ENCODE results near the gene SMIM8.
"Not testable (repeated sequence)": the region's sequence is repeated elsewhere in the genome, so short reads cannot be mapped to it uniquely, and the experiment has no call there.

The SMIM8 gene

DNA sequence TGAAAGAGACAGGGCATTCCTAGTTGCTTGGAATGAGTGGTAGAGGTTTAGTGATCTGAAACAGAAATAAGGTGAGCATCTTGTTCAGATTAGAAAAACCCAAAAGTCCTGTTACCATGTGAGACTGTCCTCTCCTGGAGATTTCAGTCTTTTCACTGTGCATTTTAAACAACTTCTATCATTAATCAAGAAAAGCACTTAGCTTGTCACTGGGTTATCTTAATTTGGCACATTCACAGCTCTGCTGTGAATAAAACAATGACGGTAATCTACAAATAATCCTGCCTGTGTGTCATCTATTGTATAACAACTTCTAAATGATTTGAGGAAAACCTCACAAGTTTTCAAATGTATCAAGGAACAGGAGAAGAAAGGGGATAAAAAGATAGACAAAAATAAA, 9.5 kb upstream of the SMIM8 start:
- Mint-ChIP-seq H3K4me3 (no peak overlapping the region), H3K27ac (no peak overlapping the region), H3K4me1 (no peaks in the 10 kb centered on the region), H3K27me3 (peaks cover 7 to 15% of the 10 kb centered on the region in 2 donors), H3K9me3 (no peaks in the 10 kb centered on the region), H3K36me3 (no peaks in the 10 kb centered on the region)
- no peak for ATAC-seq (replicated peaks)
- no peak for DNase-seq

GRCh38 chr6:87315071-87315470, 7.3 kb upstream of the SMIM8 start:
- Mint-ChIP-seq H3K4me3 (no peak overlapping the region), H3K27ac (no peak overlapping the region), H3K27me3 (peaks cover 0 to 15% of the 10 kb centered on the region in 2 donors), H3K9me3 (no peaks in the 10 kb centered on the region), H3K4me1 (no peaks in the 10 kb centered on the region), H3K36me3 (no peaks in the 10 kb centered on the region)
- ATAC-seq (replicated peaks) (no peak), DNase-seq (no peak)

- H3K27ac Mint-ChIP-seq: no peak overlapping the region
- no peak for DNase-seq
- H3K27me3 Mint-ChIP-seq: peaks cover 0 to 7% of the 10 kb centered on the region in 2 donors
- ATAC-seq (replicated peaks): no peak
- peaks cover 0 to 2% of the 10 kb centered on the region in 2 donors for H3K9me3 Mint-ChIP-seq
- H3K36me3 Mint-ChIP-seq: no peaks in the 10 kb centered on the region
- peaks cover 6 to 10% of the 10 kb centered on the region in 2 donors for H3K4me1 Mint-ChIP-seq
- H3K4me3 Mint-ChIP-seq: no peak overlapping the region
Observed at GRCh38 chr6:87319271-87319987, 3.0 kb upstream of the SMIM8 start.

DNA sequence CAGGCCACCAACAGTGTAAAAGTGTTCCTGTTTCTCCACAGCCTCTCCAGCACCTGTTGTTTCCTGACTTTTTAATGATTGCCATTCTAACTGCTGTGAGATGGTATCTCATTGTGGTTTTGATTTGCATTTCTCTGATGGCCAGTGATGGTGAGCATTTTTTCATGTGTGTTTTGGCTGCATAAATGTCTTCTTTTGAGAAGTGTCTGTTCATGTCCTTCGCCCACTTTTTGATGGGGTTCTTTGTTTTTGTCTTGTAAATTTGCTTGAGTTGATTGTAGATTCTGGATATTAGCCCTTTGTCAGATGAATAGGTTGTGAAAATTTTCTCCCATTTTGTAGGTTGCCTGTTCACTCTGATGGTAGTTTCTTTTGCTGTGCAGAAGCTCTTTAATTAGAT, 1.5 kb downstream of the SMIM8 start:
- Mint-ChIP-seq H3K36me3 (peaks cover 6 to 15% of the 10 kb centered on the region in 2 donors), H3K4me3 (peak overlapping the region; percentile 25 to 37)
- H3K27ac Mint-ChIP-seq; DNase-seq; H3K9me3 Mint-ChIP-seq; H3K4me1 Mint-ChIP-seq; H3K27me3 Mint-ChIP-seq; ATAC-seq (replicated peaks): not testable (repeated sequence)

- peaks cover 25 to 32% of the 10 kb centered on the region in 2 donors for H3K36me3 Mint-ChIP-seq
- H3K27me3 Mint-ChIP-seq: no peaks in the 10 kb centered on the region
- no peak overlapping the region for H3K4me3 Mint-ChIP-seq
- H3K4me1 Mint-ChIP-seq: peaks cover 22 to 26% of the 10 kb centered on the region in 2 donors
- H3K27ac Mint-ChIP-seq: no peak overlapping the region
- no peak for ATAC-seq (replicated peaks)
- DNase-seq: no peak
- peaks cover 4 to 12% of the 10 kb centered on the region in 2 donors for H3K9me3 Mint-ChIP-seq
Observed at GRCh38 chr6:87330961-87331360, 8.6 kb downstream of the SMIM8 start.

GRCh38 chr6:87333033-87333432, 10.6 kb downstream of the SMIM8 start:
- ATAC-seq (replicated peaks): no peak
- DNase-seq: no peak
- Mint-ChIP-seq H3K27ac (no peak overlapping the region), H3K4me1 (peaks cover 22 to 26% of the 10 kb centered on the region in 2 donors), H3K9me3 (peaks cover 0 to 8% of the 10 kb centered on the region in 2 donors), H3K36me3 (peaks cover 24 to 32% of the 10 kb centered on the region in 2 donors), H3K4me3 (no peak overlapping the region), H3K27me3 (no peaks in the 10 kb centered on the region)

GRCh38 chr6:87333591-87334181, 11.3 kb downstream of the SMIM8 start:
- no peak for DNase-seq
- Mint-ChIP-seq H3K4me3 (no peak overlapping the region), H3K4me1 (peaks cover 22 to 26% of the 10 kb centered on the region in 2 donors), H3K36me3 (peaks cover 25 to 33% of the 10 kb centered on the region in 2 donors), H3K27ac (peak overlapping the region; percentile 0), H3K27me3 (no peaks in the 10 kb centered on the region), H3K9me3 (peaks cover 0 to 8% of the 10 kb centered on the region in 2 donors)
- no peak for ATAC-seq (replicated peaks)

GRCh38 chr6:87334683-87335082, 12.3 kb downstream of the SMIM8 start:
- H3K27ac Mint-ChIP-seq: no peak overlapping the region
- no peak for DNase-seq
- no peak for ATAC-seq (replicated peaks)
- no peaks in the 10 kb centered on the region for H3K27me3 Mint-ChIP-seq
- peaks cover 17 to 23% of the 10 kb centered on the region in 2 donors for H3K4me1 Mint-ChIP-seq
- no peak overlapping the region for H3K4me3 Mint-ChIP-seq
- peaks cover 0 to 6% of the 10 kb centered on the region in 2 donors for H3K9me3 Mint-ChIP-seq
- peaks cover 21 to 30% of the 10 kb centered on the region in 2 donors for H3K36me3 Mint-ChIP-seq

GRCh38 chr6:87336367-87336766, 14.0 kb downstream of the SMIM8 start:
- Mint-ChIP-seq H3K9me3 (peaks cover 0 to 6% of the 10 kb centered on the region in 2 donors), H3K4me1 (peaks cover 13 to 15% of the 10 kb centered on the region in 2 donors), H3K36me3 (peaks cover 23 to 36% of the 10 kb centered on the region in 2 donors), H3K4me3 (no peak overlapping the region), H3K27me3 (no peaks in the 10 kb centered on the region), H3K27ac (no peak overlapping the region)
- no peak for ATAC-seq (replicated peaks)
- DNase-seq: no peak

DNA sequence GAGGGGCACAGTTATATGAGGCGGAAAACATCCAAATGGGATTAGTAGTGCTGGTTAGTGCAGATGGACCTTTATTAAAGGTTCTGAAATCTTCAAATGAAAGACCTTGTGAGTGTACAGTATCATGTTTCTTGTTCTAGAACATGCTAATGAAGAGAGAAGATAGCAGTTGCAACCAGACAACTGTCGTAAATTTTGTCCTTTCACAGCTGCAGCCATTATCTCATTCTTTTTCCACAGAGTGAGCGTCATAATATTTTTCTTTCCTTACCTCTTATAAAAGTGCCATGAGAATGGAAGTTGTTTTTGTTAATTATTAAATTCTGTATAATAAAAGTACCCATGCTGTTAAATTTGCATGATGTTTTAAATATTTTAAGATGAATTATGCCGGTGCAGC, 17.8 kb downstream of the SMIM8 start:
- Mint-ChIP-seq H3K4me1 (peaks cover 4 to 5% of the 10 kb centered on the region in 2 donors), H3K36me3 (peaks cover 7 to 31% of the 10 kb centered on the region in 2 donors), H3K27ac (no peak overlapping the region), H3K4me3 (no peak overlapping the region), H3K27me3 (no peaks in the 10 kb centered on the region), H3K9me3 (no peaks in the 10 kb centered on the region)
- no peak for ATAC-seq (replicated peaks)
- DNase-seq: no peak

- Mint-ChIP-seq H3K36me3 (peaks cover 6 to 28% of the 10 kb centered on the region in 2 donors), H3K4me3 (no peak overlapping the region), H3K27me3 (no peaks in the 10 kb centered on the region), H3K4me1 (peaks cover 4 to 5% of the 10 kb centered on the region in 2 donors), H3K27ac (no peak overlapping the region), H3K9me3 (no peaks in the 10 kb centered on the region)
- ATAC-seq (replicated peaks): no peak
- no peak for DNase-seq
Observed at GRCh38 chr6:87341158-87341557, 18.8 kb downstream of the SMIM8 start.

DNA sequence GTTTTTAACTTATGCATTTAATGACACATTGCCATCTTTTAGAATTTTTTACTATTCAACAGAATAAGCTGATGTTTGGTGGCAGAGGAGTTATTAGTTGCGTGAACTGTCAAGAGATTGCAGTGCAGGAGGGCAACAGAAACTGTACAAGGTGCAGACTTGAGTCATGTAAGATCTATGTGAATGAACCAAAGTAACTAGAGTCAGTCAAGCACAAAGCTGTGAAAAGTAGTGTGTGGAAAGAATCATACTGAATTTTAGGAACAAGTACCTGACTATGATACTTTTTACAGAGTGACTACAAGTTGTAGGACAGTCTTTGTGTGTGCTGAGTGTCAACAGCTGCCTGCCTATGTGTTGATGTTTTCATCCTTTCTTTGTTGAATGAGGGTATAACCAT, 19.5 kb downstream of the SMIM8 start:
- DNase-seq (no peak), ATAC-seq (replicated peaks) (peak in 1 of 2 donors; percentile 55)
- Mint-ChIP-seq H3K4me1 (peaks cover 2 to 5% of the 10 kb centered on the region in 2 donors), H3K27me3 (no peaks in the 10 kb centered on the region), H3K9me3 (no peaks in the 10 kb centered on the region), H3K27ac (no peak overlapping the region), H3K36me3 (peaks cover 7 to 26% of the 10 kb centered on the region in 2 donors), H3K4me3 (no peak overlapping the region)

- Mint-ChIP-seq H3K36me3 (peaks cover 9 to 29% of the 10 kb centered on the region in 2 donors), H3K27me3 (no peaks in the 10 kb centered on the region), H3K9me3 (no peaks in the 10 kb centered on the region), H3K4me3 (no peak overlapping the region), H3K27ac (no peak overlapping the region), H3K4me1 (peaks cover 2 to 5% of the 10 kb centered on the region in 2 donors)
- ATAC-seq (replicated peaks) (no peak), DNase-seq (no peak)
Observed at GRCh38 chr6:87342829-87343228, 20.4 kb downstream of the SMIM8 start.

DNA sequence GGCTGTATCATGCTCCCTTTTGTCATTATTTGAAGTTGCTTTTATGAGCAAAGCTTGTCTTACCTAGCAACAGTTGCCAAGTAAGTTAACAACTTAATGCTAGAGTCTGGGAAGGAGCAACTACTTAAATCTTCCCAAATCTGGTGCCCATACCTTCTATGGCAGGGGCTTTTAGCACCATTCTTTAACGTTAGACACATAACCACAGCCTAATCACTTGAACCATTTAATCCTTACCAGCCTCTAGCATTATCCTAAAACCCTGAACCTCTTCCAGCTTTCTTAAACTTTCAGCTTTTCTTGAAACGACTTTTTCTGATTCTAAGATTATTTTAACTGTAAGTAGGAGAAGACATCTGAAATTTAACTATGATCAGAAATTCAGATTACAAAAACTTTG, 22.3 kb downstream of the SMIM8 start, which contains the start of gene C6orf163:
TSS of gene C6orf163 (plus strand) at position 83 of the 400 bp plus-strand sequence. CDS start at position 370, 287 bp downstream.
- ATAC-seq (replicated peaks) (no peak), DNase-seq (no peak)
- Mint-ChIP-seq H3K36me3 (peaks cover 5 to 21% of the 10 kb centered on the region in 2 donors), H3K27me3 (no peaks in the 10 kb centered on the region), H3K4me1 (peaks cover 2 to 5% of the 10 kb centered on the region in 2 donors), H3K27ac (no peak within 1 kb of the TSS), H3K9me3 (no peaks in the 10 kb centered on the region), H3K4me3 (no peak within 1 kb of the TSS)

DNA sequence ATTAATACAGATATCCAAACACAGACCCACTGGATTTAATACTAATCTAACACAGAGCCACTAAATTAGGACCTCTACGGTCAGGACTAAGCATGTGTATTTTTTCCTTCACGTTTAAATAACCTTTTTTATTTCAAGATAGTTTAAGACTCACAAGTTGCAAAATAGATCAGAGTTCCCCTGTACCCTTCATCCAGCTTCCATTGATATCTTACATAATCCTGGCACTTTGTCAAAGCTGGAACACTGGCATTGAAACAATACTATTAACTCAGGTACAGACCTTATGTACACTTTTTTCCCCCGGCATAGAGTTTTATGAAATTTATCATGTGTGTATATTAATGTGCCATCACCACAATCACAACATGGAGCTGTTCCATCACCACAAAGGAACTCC, 24.3 kb downstream of the SMIM8 start:
- no peaks in the 10 kb centered on the region for H3K9me3 Mint-ChIP-seq
- DNase-seq: no peak
- no peak overlapping the region for H3K27ac Mint-ChIP-seq
- ATAC-seq (replicated peaks): no peak
- H3K27me3 Mint-ChIP-seq: no peaks in the 10 kb centered on the region
- peaks cover 2 to 5% of the 10 kb centered on the region in 2 donors for H3K4me1 Mint-ChIP-seq
- H3K36me3 Mint-ChIP-seq: peaks cover 4 to 16% of the 10 kb centered on the region in 2 donors
- H3K4me3 Mint-ChIP-seq: no peak overlapping the region

All from stimulated activated naive B cell treated with anti-CD40 and anti-IgM and Interleukin-4, amounts not matched to agents 10 μg/mL and 1 μg/mL and 100 μg/mL, for 72 hours (primary cell).